ENCODE results near the gene ZP2.

DNA sequence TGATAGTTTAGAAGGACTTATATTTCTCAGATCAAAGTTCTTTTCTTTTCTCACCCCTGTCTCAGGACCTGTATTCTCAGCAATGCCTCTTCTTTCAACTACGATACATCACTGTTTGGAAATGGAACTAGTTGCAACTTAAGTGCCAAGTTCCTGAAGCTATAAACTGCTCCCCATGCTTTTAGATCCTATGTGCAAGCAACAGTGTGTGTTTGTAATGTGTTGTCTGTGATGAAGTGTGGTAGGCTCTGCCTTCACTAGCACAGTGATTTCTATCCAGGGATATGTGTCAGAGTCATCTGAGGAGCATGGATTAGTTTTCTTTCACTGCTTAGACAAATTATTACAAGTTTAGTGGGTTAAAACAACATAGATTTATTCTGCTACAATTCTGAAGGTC is 18.4 kb downstream of the ZP2 start:
- TF ChIP-seq YY1 (IDR thresholded peaks at IDR 0.05) (no peak), HNF4A (conservative IDR thresholded peaks at IDR 0.05) (no peak)
